Epithelial cell of proximal tubule (primary cell): ENCODE measurements around the gene TMEM87B. TPM values are rescaled to one million over a fixed set of nuclear protein-coding genes. Genes with fewer than 3 reads are reported as not detected.

Source experiments
- DNase-seq: peaks from one replicate; pipeline ENCODE4 v3.0.0-alpha.2; 2011; ENCODE audit warnings: low read depth
- H3K4me3 ChIP-seq: 2 replicates; pipeline ENCODE4 v1.5.1; 2011; ENCODE audit warnings: low read depth, mild to moderate bottlenecking, low read length
- total RNA-seq: library from RNA; depleted of rRNA; stranded (reverse); fragments of >200 nt; gene quantifications from 2 replicates; pipeline ENCODE4 v1.2.3, GENCODE V29; 2015
- TF ChIP-seq, protein P1 (sequence below): conservative IDR thresholded peaks from 2 replicates; pipeline ENCODE4 v1.5.1; 2012; ENCODE audit warnings: low read depth, mild to moderate bottlenecking, low read length

TMEM87B gene
- total RNA-seq, 1 donor from 2014 or later = 20.8 TPM

DNA sequence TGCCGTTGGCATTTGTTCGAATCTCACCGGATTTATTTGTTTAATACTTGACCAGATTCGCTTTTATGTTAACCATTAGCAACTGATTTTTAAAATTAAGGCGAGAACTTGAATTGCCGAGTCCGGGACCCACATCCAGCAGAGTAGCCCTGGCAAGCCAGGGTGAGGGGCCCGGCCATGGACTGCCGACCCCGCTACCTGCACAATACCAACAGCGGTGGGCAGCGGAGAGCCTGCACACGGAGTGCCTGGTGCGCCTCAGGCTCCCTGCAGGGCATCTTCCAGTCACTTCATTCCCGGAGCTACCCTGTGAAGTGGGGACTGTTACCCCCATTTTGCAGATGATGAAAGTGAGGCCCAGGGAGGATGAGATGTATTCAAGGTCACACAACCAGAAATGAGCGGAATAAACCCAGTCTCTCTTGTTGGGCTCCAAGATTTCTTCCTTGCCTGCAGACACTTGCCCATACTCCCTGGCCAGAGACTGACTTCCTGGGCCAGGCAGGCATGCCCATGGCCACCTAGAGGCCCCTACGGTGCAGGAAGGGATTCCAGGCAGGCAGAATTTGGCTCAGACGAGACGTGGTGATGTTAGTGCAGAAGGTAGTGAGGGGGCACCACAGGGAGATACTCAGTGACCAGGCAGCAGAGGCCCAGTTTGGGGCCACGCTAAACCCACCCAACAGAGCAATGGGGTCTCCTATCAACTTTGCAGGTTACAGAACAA lies 86.0 kb downstream of the TMEM87B start:
- no peak overlapping the region for H3K4me3 ChIP-seq
- TF ChIP-seq, protein P1, sequence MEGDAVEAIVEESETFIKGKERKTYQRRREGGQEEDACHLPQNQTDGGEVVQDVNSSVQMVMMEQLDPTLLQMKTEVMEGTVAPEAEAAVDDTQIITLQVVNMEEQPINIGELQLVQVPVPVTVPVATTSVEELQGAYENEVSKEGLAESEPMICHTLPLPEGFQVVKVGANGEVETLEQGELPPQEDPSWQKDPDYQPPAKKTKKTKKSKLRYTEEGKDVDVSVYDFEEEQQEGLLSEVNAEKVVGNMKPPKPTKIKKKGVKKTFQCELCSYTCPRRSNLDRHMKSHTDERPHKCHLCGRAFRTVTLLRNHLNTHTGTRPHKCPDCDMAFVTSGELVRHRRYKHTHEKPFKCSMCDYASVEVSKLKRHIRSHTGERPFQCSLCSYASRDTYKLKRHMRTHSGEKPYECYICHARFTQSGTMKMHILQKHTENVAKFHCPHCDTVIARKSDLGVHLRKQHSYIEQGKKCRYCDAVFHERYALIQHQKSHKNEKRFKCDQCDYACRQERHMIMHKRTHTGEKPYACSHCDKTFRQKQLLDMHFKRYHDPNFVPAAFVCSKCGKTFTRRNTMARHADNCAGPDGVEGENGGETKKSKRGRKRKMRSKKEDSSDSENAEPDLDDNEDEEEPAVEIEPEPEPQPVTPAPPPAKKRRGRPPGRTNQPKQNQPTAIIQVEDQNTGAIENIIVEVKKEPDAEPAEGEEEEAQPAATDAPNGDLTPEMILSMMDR = no peak
- DNase-seq = no peak

DNA sequence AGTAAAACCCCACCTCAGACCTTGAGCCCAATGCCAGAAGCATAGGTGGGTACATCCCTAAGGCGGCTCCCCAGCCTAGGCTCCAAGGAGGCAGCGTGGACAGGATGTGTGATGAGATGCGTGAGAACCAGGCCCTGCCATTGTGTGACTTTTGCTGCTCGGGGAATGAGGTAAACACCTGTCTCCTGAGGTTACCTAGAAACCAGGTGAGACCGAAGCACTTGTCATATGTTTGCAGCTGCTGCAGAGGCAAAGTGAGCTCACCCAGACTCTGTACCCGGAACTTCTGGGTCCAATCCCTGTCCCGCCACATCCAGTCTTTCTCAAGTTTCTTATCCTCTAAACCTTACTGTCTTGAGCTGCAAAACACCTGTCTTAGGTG lies 86.5 kb downstream of the TMEM87B start:
- DNase-seq = no peak
- TF ChIP-seq, protein P1 = no peak
- no peak overlapping the region for H3K4me3 ChIP-seq

DNA sequence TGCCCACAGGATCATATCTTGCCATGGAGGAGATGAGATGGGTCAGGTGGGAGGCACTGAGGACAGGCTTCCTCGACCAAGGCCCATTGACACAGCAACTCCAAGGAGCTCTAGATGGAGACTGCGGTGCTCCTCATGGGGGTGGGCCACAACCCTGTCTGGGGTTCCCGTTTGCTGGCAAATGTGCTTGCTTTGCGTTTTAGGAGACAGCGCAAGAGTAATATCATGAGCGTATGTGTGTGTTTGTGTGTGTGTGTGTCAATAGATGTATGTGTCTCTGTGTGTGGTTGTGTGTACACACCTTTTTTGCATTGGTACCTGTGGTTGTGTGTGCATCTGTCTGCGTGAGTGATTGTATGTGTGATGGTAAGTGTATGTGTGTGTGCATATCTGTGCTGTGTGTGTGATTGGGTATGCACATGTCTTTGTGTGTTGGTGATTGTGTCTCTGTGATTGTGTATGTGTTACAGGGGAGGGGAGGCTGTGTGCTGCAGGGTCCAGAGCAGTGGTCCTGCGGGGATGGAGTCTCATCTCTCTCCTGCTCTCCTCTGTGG lies 87.5 kb downstream of the TMEM87B start:
- TF ChIP-seq, protein P1 = no peak
- H3K4me3 ChIP-seq = no peak overlapping the region

DNA sequence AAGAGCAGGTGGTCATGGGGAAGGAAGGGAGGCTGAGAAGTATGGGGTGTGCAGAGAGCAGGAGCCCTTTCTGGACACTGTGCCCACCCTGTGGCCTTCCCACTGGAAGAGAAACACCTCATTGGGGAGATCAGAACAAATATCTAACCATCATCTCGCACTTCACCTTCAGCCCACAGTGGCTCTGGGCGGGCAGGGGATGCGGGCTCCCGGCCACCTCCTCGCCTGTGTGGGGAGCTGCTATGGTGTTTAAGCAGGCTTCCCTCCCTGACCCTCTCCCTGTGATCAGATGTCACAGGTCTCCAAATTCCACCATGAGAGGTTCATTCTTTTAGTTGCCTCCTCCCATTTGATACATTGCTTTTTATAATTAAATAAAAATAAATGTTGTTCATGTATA lies 88.1 kb downstream of the TMEM87B start:
- DNase-seq = no peak
- TF ChIP-seq, protein P1 = no peak

More for the DNA sequence above, 87.5 kb downstream of the TMEM87B start:
- DNase-seq = no peak

DNA sequence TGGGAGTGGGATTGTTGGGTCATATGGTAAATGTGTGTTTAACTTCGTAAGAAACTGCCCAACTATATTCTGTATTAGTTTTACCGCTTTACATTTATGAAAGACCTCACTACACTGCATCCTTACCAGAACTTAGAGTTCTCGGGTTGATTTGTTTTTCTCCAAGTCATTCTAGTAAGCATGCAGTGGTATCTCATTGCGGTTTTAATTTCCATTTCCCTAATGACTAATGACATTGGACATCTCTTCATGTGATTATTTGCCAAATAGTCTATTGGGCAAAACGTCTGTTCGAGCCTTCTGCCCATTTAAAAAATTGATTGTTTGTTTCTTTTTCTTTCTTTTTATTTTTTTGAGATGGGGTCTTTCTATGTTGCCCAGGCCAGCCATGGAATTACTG lies 89.9 kb downstream of the TMEM87B start:
- H3K4me3 ChIP-seq = no peak overlapping the region
- TF ChIP-seq, protein P1 = no peak
- no peak for DNase-seq

More for the DNA sequence above, 88.1 kb downstream of the TMEM87B start:
- no peak overlapping the region for H3K4me3 ChIP-seq

DNA sequence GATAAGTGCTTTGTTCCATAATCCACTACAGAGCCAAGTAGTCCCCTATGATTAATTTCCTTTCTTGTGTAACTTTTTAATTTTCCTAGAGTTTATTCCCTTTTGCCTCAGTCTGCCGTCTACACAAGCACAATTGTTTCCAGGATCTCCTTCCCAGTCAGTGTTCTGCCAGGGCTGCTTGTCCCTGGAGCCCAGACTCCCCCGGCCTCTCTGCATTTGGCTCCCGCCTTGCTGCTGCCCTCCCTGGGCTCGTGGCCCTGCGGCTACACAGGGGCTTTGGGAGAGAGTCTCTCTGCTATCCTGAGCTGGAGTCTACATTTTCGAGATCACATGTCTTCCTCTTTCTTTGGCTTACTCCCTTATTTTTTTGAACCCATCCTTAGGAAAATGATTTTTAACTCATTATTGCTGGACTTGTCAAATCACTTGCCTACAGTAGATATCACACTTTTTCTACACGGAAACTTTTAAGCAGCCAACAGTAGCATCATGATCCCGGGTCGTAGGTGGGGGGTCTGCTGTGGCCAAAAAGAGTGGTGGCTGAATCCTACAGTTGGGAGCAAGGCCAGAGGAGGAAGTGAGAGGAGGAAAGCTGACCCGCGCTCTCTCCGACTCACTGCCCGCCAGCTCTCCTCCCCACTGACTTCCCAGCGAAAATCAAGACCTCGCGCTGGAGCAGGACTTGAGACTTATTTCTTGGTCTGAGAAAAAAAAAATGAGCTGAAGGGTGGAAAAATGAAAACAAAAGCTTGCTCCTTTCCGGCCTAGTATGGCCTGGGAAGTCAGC lies 92.5 kb downstream of the TMEM87B start:
- no peak for DNase-seq
- TF ChIP-seq, protein P1 = no peak
- H3K4me3 ChIP-seq = no peak overlapping the region
